Progenitor cell of endocrine pancreas (in vitro differentiated cells): ENCODE data around the gene PARD6G. TPM values are rescaled to one million over a fixed set of nuclear protein-coding genes. Genes with fewer than 3 reads are reported as not detected.
A peak's percentile ranks its signal among the peaks of the same experiment; 100 is the strongest.
"Not testable (repeated sequence)": the region's sequence is repeated elsewhere in the genome, so short reads cannot be mapped to it uniquely, and the experiment has no call there.

Source experiments
- DNase-seq: peaks from one replicate; pipeline ENCODE4 v3.0.0; 2021; ENCODE audit warnings: low spot score; ENCODE audit not compliant: unreplicated experiment
- H3K27ac Mint-ChIP-seq: 2 replicates; pipeline ENCODE4 v1.8.0; 2021; ENCODE audit warnings: mild to moderate bottlenecking, moderate library complexity, mixed read lengths
- H3K27me3 Mint-ChIP-seq: 2 replicates; pipeline ENCODE4 v1.8.0; 2021; ENCODE audit warnings: mixed read lengths
- H3K36me3 Mint-ChIP-seq: 2 replicates; pipeline ENCODE4 v1.8.0; 2022; ENCODE audit warnings: mixed read lengths; ENCODE audit not compliant: insufficient read depth
- H3K4me1 Mint-ChIP-seq: 2 replicates; pipeline ENCODE4 v1.8.0; 2021; ENCODE audit warnings: low read depth, mixed read lengths
- H3K4me3 Mint-ChIP-seq: 2 replicates; pipeline ENCODE4 v1.8.0; 2021; ENCODE audit warnings: low read depth, mild to moderate bottlenecking, moderate library complexity, mixed read lengths
- H3K9me3 Mint-ChIP-seq: 2 replicates; pipeline ENCODE4 v1.8.0; 2021; ENCODE audit warnings: low read depth, mixed read lengths
- CTCF ChIP-seq: fragments of 200-600 bp; sonication (generic); IDR thresholded peaks from one replicate; pipeline ENCODE4 v1.5.0; 2021; ENCODE audit warnings: antibody characterized with exemption, mild to moderate bottlenecking; ENCODE audit not compliant: unreplicated experiment
- long read RNA-seq: library from polyadenylated mRNA; unstranded; transcript quantifications from one replicate; pipeline ENCODE4 v2.0.0, GENCODE V29; 2020
- total RNA-seq: library from RNA; stranded (reverse); gene quantifications from 2 replicates; pipeline ENCODE4 v1.2.1, GENCODE V29; 2021

The PARD6G gene
- 21.5 and 25.8 TPM in 2 replicates for total RNA-seq
- long read RNA-seq, partial matches to known transcripts: 0 of 4 reads
- long read RNA-seq, other reads (novel, unspliced or antisense): 4 of 4 reads

GRCh38 chr18:80247393-80247841 lies at the start of gene PARD6G:
Gene PARD6G, minus strand, starts transcription at chr18:80247514. Its CDS starts 166 bp downstream, at chr18:80247348.
- Mint-ChIP-seq H3K4me1 (no peaks in the 10 kb centered on the region), H3K4me3 (peak within 1 kb of the TSS; percentile 84), H3K27me3 (peaks cover 27% of the 10 kb centered on the region), H3K27ac (no peak within 1 kb of the TSS), H3K36me3 (no peaks in the 10 kb centered on the region), H3K9me3 (no peaks in the 10 kb centered on the region)
- TF ChIP-seq CTCF: peak; percentile 8
- DNase-seq: peak; percentile 66

GRCh38 chr18:80262241-80263033 lies 15.1 kb upstream of the PARD6G start:
- peak; percentile 38 for TF ChIP-seq CTCF
- not testable (repeated sequence) for H3K27me3 Mint-ChIP-seq, H3K4me1 Mint-ChIP-seq, H3K36me3 Mint-ChIP-seq, H3K9me3 Mint-ChIP-seq, H3K27ac Mint-ChIP-seq, H3K4me3 Mint-ChIP-seq, DNase-seq

GRCh38 chr18:80259610-80260009 lies 12.3 kb upstream of the PARD6G start:
- Mint-ChIP-seq H3K4me1 (no peaks in the 10 kb centered on the region), H3K4me3 (no peak overlapping the region), H3K27ac (no peak overlapping the region), H3K27me3 (no peaks in the 10 kb centered on the region), H3K9me3 (peaks cover 20% of the 10 kb centered on the region), H3K36me3 (no peaks in the 10 kb centered on the region)
- TF ChIP-seq CTCF: no peak
- no peak for DNase-seq

- H3K36me3 Mint-ChIP-seq: no peaks in the 10 kb centered on the region
- no peak overlapping the region for H3K4me3 Mint-ChIP-seq
- peaks cover 20% of the 10 kb centered on the region for H3K9me3 Mint-ChIP-seq
- no peaks in the 10 kb centered on the region for H3K4me1 Mint-ChIP-seq
- no peak for DNase-seq
- H3K27ac Mint-ChIP-seq: no peak overlapping the region
- H3K27me3 Mint-ChIP-seq: no peaks in the 10 kb centered on the region
- TF ChIP-seq CTCF: no peak
These were observed 11.3 kb upstream of the PARD6G start for GRCh38 chr18:80258640-80259039.

- H3K36me3 Mint-ChIP-seq, H3K27ac Mint-ChIP-seq, H3K4me1 Mint-ChIP-seq, H3K27me3 Mint-ChIP-seq, H3K4me3 Mint-ChIP-seq, DNase-seq: not testable (repeated sequence)
- H3K9me3 Mint-ChIP-seq: peaks cover 20% of the 10 kb centered on the region
- peak; percentile 64 for TF ChIP-seq CTCF
These were observed 10.5 kb upstream of the PARD6G start for GRCh38 chr18:80257579-80258543.
